GM19452 (cell line): ENCODE results near the gene PRR36.
"Not testable (repeated sequence)": the region's sequence is repeated elsewhere in the genome, so short reads cannot be mapped to it uniquely, and the experiment has no call there.

Experiments
- ATAC-seq: cut with Tn5 transposase; IDR thresholded peaks from one replicate; pipeline ENCODE4 v1.9.1; 2021; ENCODE audit not compliant: unreplicated experiment

PRR36 gene

GRCh38 chr19:7861619-7862412 lies 12.4 kb downstream of the PRR36 start:
- ATAC-seq, result no peak

DNA sequence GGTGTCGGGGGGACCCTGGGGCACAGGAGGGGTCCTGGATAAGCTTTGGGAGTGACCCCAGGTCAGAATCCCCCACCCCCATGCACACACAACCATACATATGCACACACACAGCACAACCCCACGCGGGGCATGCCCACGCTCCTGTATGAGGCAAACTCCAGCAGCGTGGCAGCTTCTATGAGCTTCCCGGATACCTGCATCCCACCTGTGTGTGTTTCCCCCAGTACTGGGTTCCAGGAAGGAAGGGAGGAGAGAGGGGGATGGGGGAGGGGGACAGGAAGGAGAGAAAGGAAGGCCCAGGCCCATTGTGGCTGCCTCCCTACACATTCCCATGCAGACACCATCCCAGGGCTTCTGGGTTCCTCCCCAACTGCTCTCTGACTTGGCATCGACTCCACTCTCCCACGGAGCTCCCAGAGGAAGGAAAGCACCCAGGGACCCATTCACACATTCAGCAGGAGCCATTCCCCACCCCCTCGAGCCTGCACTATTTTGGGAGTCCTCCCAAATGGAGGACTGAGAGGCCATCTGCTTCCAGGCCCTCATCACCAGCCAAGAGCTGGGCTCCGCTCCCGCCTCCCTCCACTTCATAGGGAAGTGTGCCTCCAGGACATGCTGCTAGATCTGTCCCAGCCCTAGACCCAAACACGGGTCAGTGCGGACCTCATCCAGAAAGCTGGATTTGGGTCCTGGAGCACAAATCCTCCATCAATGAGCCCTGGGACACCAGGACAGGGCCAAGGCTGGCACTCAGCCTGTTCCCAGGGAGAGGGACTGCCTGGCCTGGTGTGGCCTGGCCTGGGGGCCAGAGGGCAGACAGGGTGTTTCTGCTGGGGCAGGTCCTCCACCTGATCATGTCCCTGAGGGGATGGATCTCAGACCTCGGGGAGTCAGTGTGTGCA lies 13.2 kb downstream of the PRR36 start:
- no peak for ATAC-seq

GRCh38 chr19:7859831-7860713 lies 14.1 kb downstream of the PRR36 start:
- ATAC-seq, result no peak

DNA sequence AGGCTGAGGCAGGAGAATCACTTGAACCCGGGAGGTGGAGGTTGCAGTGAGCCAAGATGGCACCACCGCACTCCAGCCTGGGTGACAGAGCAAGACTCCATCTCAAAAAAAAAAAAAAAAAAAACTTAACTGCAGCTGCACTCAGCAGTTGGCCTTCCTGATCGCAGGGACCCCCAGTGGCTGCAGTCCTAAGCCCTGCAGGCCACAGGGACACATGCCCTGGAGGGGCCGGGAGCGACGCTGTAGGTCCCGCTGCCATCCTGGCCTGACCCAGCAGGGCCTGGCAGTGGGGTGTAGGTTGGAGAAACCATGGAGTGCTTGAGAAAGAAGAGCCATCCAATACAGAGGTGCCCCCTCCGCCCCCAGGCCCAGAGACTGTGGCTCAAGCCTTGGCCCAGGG lies 15.1 kb downstream of the PRR36 start:
- ATAC-seq, result not testable (repeated sequence)

- no peak for ATAC-seq
These were observed 15.9 kb downstream of the PRR36 start for GRCh38 chr19:7858109-7858770.

DNA sequence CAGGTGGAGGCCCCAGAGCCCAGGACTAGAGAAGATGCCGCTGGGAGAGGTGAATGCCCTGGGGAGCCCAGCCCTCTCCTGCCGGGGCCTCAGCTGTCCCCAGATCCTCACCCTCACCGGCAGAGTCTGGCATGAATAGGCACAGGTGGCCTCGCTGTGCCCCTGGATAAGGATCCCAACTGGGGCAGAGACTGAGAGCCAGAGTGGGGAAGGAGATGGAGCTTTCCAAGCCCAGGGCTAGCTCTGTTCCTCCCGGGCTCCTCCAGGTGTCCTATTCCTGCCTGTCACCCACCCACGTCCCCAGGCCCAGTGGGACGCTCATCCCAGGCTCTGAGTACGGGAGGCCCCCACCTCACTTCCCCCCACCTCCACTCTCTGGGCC lies 16.5 kb downstream of the PRR36 start:
- ATAC-seq, result no peak

GRCh38 chr19:7856679-7857663 lies 17.2 kb downstream of the PRR36 start:
- no peak for ATAC-seq

DNA sequence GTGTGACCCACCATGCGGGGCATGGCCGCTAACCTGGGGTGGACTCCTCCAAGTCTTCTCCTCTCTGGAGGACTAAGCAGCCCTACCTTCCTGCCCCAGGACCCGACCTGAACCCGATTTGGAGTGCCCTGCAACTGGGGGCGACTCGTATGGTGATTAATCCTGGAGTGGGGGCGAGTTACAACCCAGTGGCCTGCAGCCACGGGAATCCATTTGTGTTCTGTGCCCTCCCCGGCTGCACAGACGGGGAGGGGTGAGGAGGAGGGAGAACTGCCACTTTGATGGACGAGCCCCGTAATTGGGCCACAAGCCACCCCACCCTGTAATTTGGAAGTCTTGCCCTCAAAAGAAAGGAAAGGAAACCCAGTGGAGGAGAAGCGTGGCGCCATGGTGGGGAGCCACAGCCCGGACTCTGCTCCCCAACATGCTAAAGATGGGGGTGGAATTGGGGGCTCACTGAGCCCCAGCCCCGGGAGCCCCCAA lies 18.0 kb downstream of the PRR36 start:
- no peak for ATAC-seq

DNA sequence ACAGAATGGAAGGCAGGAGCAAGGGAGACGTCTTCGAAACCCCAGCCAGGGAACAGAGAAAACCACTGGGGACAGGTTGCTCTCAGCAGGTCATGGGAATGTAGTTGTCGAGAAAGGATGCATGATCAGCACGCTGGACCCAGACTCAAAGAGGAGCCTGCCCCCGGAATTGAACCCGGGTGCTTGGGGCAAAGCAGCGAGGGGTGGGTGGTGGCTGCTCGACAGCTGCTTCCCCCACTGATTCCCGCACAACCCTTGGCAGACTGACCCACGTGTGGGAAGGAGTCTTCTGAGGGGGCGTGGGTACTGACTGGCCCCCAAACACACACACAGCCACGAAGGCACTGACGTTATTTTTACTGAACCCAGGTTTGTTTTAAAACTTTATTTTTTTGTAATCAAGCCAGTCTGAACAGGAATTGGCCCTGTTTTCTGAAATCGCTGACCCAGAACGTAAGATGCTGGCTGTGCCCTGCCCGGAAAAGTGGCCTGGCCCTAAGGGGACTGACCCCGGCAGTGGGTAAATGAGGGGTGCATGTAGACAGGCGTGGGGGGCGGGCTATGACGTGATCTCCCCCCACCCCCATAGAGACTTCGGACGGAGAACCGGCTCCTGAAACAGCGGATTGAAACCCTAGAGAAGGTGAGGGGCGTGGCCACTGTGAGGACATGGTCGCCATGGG lies 18.6 kb downstream of the PRR36 start:
- no peak for ATAC-seq

DNA sequence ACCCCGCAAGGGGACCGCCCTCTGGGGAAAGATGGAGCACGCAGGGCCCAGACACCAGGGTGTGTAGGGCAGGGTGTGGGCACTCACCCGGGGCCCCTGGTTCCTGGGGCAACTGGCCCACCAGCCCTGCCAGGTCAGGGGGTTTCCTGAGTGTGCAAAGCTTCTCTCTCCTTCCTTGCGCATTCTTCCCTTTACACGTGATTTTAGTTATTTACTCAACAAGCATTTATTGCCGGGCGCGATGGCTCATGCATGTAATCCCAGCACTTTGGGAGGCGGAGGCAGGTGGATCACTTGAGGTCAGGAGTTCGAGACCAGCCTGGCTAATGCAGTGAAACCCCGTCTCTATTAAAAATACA lies 20.4 kb downstream of the PRR36 start:
- no peak for ATAC-seq

- no peak for ATAC-seq
These were observed 21.1 kb downstream of the PRR36 start for GRCh38 chr19:7852851-7853769.

GRCh38 chr19:7851623-7852500 lies 22.3 kb downstream of the PRR36 start:
- ATAC-seq, result no peak

DNA sequence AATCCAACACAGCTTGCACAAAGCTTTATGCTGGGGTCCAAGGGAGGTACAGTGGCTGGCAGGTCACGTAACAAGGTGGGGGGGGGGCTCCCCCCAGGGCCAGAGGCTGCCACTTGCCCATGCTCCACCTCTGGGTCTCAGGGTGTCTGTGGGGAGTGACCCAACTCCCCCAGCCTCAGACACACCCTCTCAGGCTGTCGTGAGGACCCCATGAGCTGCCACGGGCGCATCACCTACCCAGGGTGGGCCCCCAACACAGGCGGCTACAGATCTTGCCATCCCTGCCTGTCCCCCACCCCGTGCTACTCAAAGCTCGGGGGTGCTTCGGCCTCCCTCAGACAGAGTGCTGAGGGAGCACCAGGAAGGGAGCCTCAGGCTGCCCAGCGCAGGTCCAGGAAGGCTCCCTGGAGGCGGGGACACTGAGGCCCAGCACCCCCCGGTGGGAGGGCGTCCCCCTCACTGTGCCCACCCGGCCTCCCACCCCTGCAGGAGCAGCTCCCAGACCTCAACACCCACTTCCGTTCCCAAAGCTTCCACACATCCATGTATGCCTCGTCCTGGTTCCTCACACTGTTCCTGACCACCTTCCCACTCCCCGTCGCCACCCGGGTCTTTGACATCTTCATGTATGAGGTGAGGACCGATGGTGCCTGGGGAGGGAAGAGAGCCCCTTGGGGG lies 23.1 kb downstream of the PRR36 start:
- no peak for ATAC-seq

DNA sequence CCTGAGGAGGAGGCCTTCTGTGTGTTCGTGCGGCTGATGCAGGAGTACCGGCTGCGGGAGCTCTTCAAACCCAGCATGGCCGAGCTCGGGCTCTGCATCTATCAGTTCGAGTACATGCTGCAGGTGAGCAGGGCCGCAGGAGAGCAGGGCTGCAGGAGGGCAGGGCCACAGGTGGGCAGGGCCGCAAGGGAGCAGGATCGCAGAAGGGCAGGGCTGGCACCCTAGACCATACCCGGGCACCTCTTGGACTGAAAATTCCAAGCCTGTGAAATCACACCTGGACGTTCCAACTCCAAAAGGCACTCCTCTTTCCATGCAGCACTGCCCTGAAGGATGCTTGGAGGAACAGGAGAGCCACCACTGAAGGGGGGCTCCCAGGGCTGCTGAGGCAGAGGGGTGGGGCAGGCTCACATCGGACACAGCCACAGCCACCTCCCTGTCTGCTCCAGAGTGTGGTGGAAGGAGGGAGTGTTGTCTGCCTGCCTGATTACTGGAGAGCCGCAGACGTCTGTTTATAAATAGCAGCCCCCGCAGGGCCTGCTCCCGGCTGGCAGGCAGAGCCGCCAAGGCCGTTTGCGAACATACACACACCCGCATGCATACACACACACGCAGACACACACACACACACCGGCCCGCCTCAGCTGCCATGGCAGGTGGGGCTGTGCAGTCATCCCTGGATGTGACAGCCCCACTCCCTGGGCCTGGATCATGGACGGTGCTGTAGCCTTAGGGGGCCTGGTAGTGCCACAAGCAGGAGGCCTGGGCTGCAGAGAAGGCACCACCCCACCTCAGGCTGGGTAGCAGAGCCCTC lies 24.0 kb downstream of the PRR36 start:
- ATAC-seq, result no peak

GRCh38 chr19:7849631-7849999 lies 24.6 kb downstream of the PRR36 start:
- ATAC-seq, result no peak
